ENCODE measurements around the gene GJC1. TPM values are rescaled to one million over a fixed set of nuclear protein-coding genes. Genes with fewer than 3 reads are reported as not detected.

The GJC1 gene
- polyA plus RNA-seq, 1 of the 3 experiments (the other 2 are of a cell fraction) = 15.2 TPM

GRCh38 chr17:44793885-44794842, 35.9 kb downstream of the GJC1 start:
- H3K36me3 ChIP-seq (replicated peaks in 1 of 2; ENCODE audit: control insufficient read depth in 1 of 2, insufficient read depth in 2 of 2, low read length in 1 of 2) = peaks cover 0 to 16% of the 10 kb centered on the region in 2 experiments
- 92% methylated on average over 18 of the region's 18 CpGs for WGBS (ENCODE audit: low lambda C conversion rate)
- DNase-seq = no peak
- H3K9ac ChIP-seq = peak overlapping the region; percentile 39; the same call in 1 of the 2 replicates
- H4K20me1 ChIP-seq (ENCODE audit: insufficient read depth) = no peaks in the 10 kb centered on the region
- no peaks in the 10 kb centered on the region for H3K9me3 ChIP-seq
- TF ChIP-seq NFIC (IDR thresholded peaks at IDR 0.05; ENCODE audit: borderline replicate concordance) = no peak
- TF ChIP-seq RFX5 (IDR thresholded peaks at IDR 0.05; ENCODE audit: low read length) = no peak
- no peak overlapping the region for H3K4me3 ChIP-seq (ENCODE audit: low read depth in 2 of 2, low read length in 1 of 2)
- peak overlapping the region in 1 of 2 experiments; percentile 78; a peak in 2 of 4 replicates for H3K27ac ChIP-seq (ENCODE audit: low read depth in 2 of 2, low read length in 1 of 2)
- no peak overlapping the region for H2AFZ ChIP-seq (ENCODE audit: low read depth)
- 0 out of 2 replicates have a peak overlapping the region, but pooled peaks have one; percentile 16 for H3K4me2 ChIP-seq
- H3K9me2 ChIP-seq = no peaks in the 10 kb centered on the region
- peaks cover 12% of the 10 kb centered on the region for H3K79me2 ChIP-seq (ENCODE audit: insufficient read depth)
- ChIA-PET POLR2A (no interaction called here), CTCF (interaction anchor here (0.8 to 2.5 kb wide), 6 partner anchors 8 to 138 kb away, joined by 3 to 17 read pairs (median 6); partner anchors contain the start of gene MEIOC)
- H3K4me1 ChIP-seq (ENCODE audit: control insufficient read depth in 1 of 2, insufficient read depth in 2 of 2, low read depth in 1 of 2, low read length in 1 of 2) = peaks cover 0 to 12% of the 10 kb centered on the region in 2 experiments; a peak in 1 of 4 replicates
- no peaks in the 10 kb centered on the region for H3K27me3 ChIP-seq (ENCODE audit: insufficient read depth)
- peaks cover 39% of the 10 kb centered on the region for H3F3A ChIP-seq (replicated peaks; ENCODE audit: insufficient read depth)

GRCh38 chr17:44792276-44792675, 37.8 kb downstream of the GJC1 start:
- Histone ChIP-seq H3K9me3 (no peaks in the 10 kb centered on the region), H3K4me1 (ENCODE audit: control insufficient read depth in 1 of 2, insufficient read depth in 2 of 2, low read depth in 1 of 2, low read length in 1 of 2) (peaks cover 1 to 12% of the 10 kb centered on the region in 2 experiments; a peak in 2 of 4 replicates), H3K9me2 (no peaks in the 10 kb centered on the region), H3K79me2 (ENCODE audit: insufficient read depth) (no peaks in the 10 kb centered on the region), H3K4me3 (ENCODE audit: low read depth in 2 of 2, low read length in 1 of 2) (no peak overlapping the region), H3K4me2 (no peak overlapping the region), H3K36me3 (replicated peaks in 1 of 2; ENCODE audit: control insufficient read depth in 1 of 2, insufficient read depth in 2 of 2, low read length in 1 of 2) (peaks cover 0 to under 1% of the 10 kb centered on the region in 2 experiments), H2AFZ (ENCODE audit: low read depth) (no peak overlapping the region), H3K9ac (no peak overlapping the region), H3F3A (replicated peaks; ENCODE audit: insufficient read depth) (peaks cover 28% of the 10 kb centered on the region), H3K27me3 (ENCODE audit: insufficient read depth) (no peaks in the 10 kb centered on the region), H4K20me1 (ENCODE audit: insufficient read depth) (no peaks in the 10 kb centered on the region), H3K27ac (ENCODE audit: low read depth in 2 of 2, low read length in 1 of 2) (peak overlapping the region in 1 of 2 experiments; percentile 6; a peak in 1 of 4 replicates)
- ChIA-PET POLR2A (no interaction called here), CTCF (no interaction called here)
- 64% methylated on average over 1 of the region's 1 CpG for WGBS (ENCODE audit: low lambda C conversion rate)
- no peak for DNase-seq
- TF ChIP-seq FOSL2 (IDR thresholded peaks at IDR 0.05; ENCODE audit: borderline replicate concordance, low read depth) (peak; percentile 52; the same call in 1 of the 2 replicates), GATA2 (CRISPR knock-in tag; IDR thresholded peaks at IDR 0.05) (no peak), EZH2phosphoT487 (IDR thresholded peaks at IDR 0.05; ENCODE audit: borderline replicate concordance, low read depth) (no peak), MAX (IDR thresholded peaks at IDR 0.05; ENCODE audit: low read depth) (no peak)

- ChIA-PET POLR2A (no interaction called here), CTCF (interaction anchor here (1.0 to 17.7 kb wide), 3 partner anchors 11 to 115 kb away, joined by 3 to 420 read pairs (median 3); no protein-coding TSS in a partner anchor)
- H3K4me3 ChIP-seq (ENCODE audit: low read depth in 2 of 2, low read length in 1 of 2) = no peak overlapping the region
- 67% methylated on average over 6 of the region's 7 CpGs for WGBS (ENCODE audit: low lambda C conversion rate)
- no peak overlapping the region for H3K4me2 ChIP-seq
- no peaks in the 10 kb centered on the region for H3F3A ChIP-seq (replicated peaks; ENCODE audit: insufficient read depth)
- no peaks in the 10 kb centered on the region for H3K36me3 ChIP-seq (replicated peaks in 1 of 2; ENCODE audit: control insufficient read depth in 1 of 2, insufficient read depth in 2 of 2, low read length in 1 of 2)
- no peak overlapping the region for H3K27ac ChIP-seq (ENCODE audit: low read depth in 2 of 2, low read length in 1 of 2)
- H4K20me1 ChIP-seq (ENCODE audit: insufficient read depth) = no peaks in the 10 kb centered on the region
- no peaks in the 10 kb centered on the region for H3K9me2 ChIP-seq
- H3K9ac ChIP-seq = no peak overlapping the region
- peaks cover 0 to 11% of the 10 kb centered on the region in 2 experiments; a peak in 1 of 4 replicates for H3K4me1 ChIP-seq (ENCODE audit: control insufficient read depth in 1 of 2, insufficient read depth in 2 of 2, low read depth in 1 of 2, low read length in 1 of 2)
- DNase-seq = no peak
- H2AFZ ChIP-seq (ENCODE audit: low read depth) = no peak overlapping the region
- no peaks in the 10 kb centered on the region for H3K9me3 ChIP-seq
- H3K79me2 ChIP-seq (ENCODE audit: insufficient read depth) = no peaks in the 10 kb centered on the region
- H3K27me3 ChIP-seq (ENCODE audit: insufficient read depth) = no peaks in the 10 kb centered on the region
- no peak for TF ChIP-seq SIN3A (IDR thresholded peaks at IDR 0.05; ENCODE audit: borderline replicate concordance, low read depth, low read length)
- no peak for TF ChIP-seq CTCF (IDR thresholded peaks at IDR 0.05)
- no peak for TF ChIP-seq EP300 (IDR thresholded peaks at IDR 0.05; ENCODE audit: borderline replicate concordance in 1 of 2, low read depth in 1 of 2, low read length in 1 of 2)
- no peak for TF ChIP-seq NFIC (IDR thresholded peaks at IDR 0.05; ENCODE audit: borderline replicate concordance)
- no peak for TF ChIP-seq EZH2phosphoT487 (IDR thresholded peaks at IDR 0.05; ENCODE audit: borderline replicate concordance, low read depth)
- no peak for TF ChIP-seq FOXM1 (IDR thresholded peaks at IDR 0.05; ENCODE audit: low read depth)
- TF ChIP-seq SMC3 (IDR thresholded peaks at IDR 0.05; ENCODE audit: low read depth, low read length) = no peak
- TF ChIP-seq TEAD4 (IDR thresholded peaks at IDR 0.05; ENCODE audit: borderline replicate concordance, insufficient read depth) = no peak
- no peak for TF ChIP-seq NRF1 (IDR thresholded peaks at IDR 0.05; ENCODE audit: low read depth, low read length)
- TF ChIP-seq FOSL2 (IDR thresholded peaks at IDR 0.05; ENCODE audit: borderline replicate concordance, low read depth) = no peak
- TF ChIP-seq MAX (IDR thresholded peaks at IDR 0.05; ENCODE audit: low read depth) = no peak
- TF ChIP-seq RXRA (IDR thresholded peaks at IDR 0.05; ENCODE audit: borderline replicate concordance, low read depth) = no peak
- no peak for TF ChIP-seq IRF3 (IDR thresholded peaks at IDR 0.05; ENCODE audit: low read depth, low read length)
Measured at GRCh38 chr17:44788139-44788538, 41.9 kb downstream of the GJC1 start.
